Upper lobe of left lung (tissue), 6 donors: ENCODE measurements around the gene DYRK1A. TPM values are rescaled to one million over a fixed set of nuclear protein-coding genes. Genes with fewer than 3 reads are reported as not detected.
"Not testable (repeated sequence)": the region's sequence is repeated elsewhere in the genome, so short reads cannot be mapped to it uniquely, and the experiment has no call there.

Experiments
- ATAC-seq, 2 donors: fragments of 200-7000 bp; cut with Tn5 transposase; one replicate each; pipeline ENCODE4 v1.9.1; 2022; ENCODE audit warnings: mild to moderate bottlenecking in 2 of 2, moderate library complexity in 2 of 2; ENCODE audit not compliant: low FRiP score in 2 of 2
- DNase-seq, 2 donors: peaks; one replicate each; pipeline ENCODE4 v3.0.0-alpha.2; 2019 to 2020
- H3K27ac ChIP-seq, 4 donors: fragments of 200-600 bp; sonication (generic); one replicate each; pipeline ENCODE4 v1.5.1; 2016 to 2019
- H3K27me3 ChIP-seq, 4 donors: fragments of 200-600 bp; sonication (generic); one replicate each; pipeline ENCODE4 v1.5.1; 2017 to 2019
- H3K36me3 ChIP-seq, 4 donors: fragments of 200-600 bp; sonication (generic); one replicate each; pipeline ENCODE4 v1.5.1; 2016 to 2019
- H3K4me1 ChIP-seq, 4 donors: fragments of 200-600 bp; sonication (generic); one replicate each; pipeline ENCODE4 v1.5.1; 2018 to 2019
- H3K4me3 ChIP-seq, 4 donors: fragments of 200-600 bp; sonication (generic); one replicate each; pipeline ENCODE4 v1.5.1; 2017 to 2019; ENCODE audit warnings: mild to moderate bottlenecking in 2 of 4, moderate library complexity in 1 of 4
- H3K9me3 ChIP-seq, 4 donors: fragments of 200-600 bp; sonication (generic); one replicate each; pipeline ENCODE4 v1.5.1; 2018 to 2019
- CTCF ChIP-seq, 6 experiments: fragments of 450-650 bp in 4 of 6; fragments of 200-600 bp in 2 of 6; sonication (generic) in 2 of 6; IDR thresholded peaks; one replicate each; pipeline ENCODE4 v1.5.1; 2016 to 2019; ENCODE audit warnings: antibody characterized with exemption in 6 of 6
- EP300 ChIP-seq, 4 donors: sonication (generic); formaldehyde crosslinking; IDR thresholded peaks; one replicate each; pipeline ENCODE4 v1.5.1; 2017; ENCODE audit warnings: antibody characterized with exemption in 4 of 4, control low read depth in 2 of 4
- POLR2A ChIP-seq, 4 donors: fragments of 450-650 bp; IDR thresholded peaks; one replicate each; pipeline ENCODE4 v1.5.1; 2016 to 2017; ENCODE audit warnings: antibody characterized with exemption in 4 of 4, mild to moderate bottlenecking in 2 of 4
- POLR2AphosphoS5 ChIP-seq, 2 donors: sonication (generic); formaldehyde crosslinking; IDR thresholded peaks; one replicate each; pipeline ENCODE4 v1.5.1; 2017; ENCODE audit warnings: antibody characterized with exemption in 2 of 2
- WGBS, 2 donors: methylation state at CpG; one replicate each; pipeline ENCODE4 v1.1.5; 2017 to 2018; 5-methylcytosine and 5-hydroxymethylcytosine counted together
- total RNA-seq, 6 donors: library from RNA; depleted of rRNA in 4 of 6; stranded (reverse); fragments of >200 nt in 4 of 6; gene quantifications; one replicate each; pipeline versions ENCODE4 v1.1.0 to v1.2.1, GENCODE V29; 2016 to 2021
- donor health status: DM: no; HTN: no; CAD: no; lungs with moderate emphysema.
- donor health status: DM: no; HTN: yes; CAD: no; lungs with severe emphysema.

DYRK1A gene
- total RNA-seq = 100 to 1,000 TPM in 1 of 6 donors, 10 to 100 TPM in 5; 64.1 to 116 (median 83.2) TPM

DNA sequence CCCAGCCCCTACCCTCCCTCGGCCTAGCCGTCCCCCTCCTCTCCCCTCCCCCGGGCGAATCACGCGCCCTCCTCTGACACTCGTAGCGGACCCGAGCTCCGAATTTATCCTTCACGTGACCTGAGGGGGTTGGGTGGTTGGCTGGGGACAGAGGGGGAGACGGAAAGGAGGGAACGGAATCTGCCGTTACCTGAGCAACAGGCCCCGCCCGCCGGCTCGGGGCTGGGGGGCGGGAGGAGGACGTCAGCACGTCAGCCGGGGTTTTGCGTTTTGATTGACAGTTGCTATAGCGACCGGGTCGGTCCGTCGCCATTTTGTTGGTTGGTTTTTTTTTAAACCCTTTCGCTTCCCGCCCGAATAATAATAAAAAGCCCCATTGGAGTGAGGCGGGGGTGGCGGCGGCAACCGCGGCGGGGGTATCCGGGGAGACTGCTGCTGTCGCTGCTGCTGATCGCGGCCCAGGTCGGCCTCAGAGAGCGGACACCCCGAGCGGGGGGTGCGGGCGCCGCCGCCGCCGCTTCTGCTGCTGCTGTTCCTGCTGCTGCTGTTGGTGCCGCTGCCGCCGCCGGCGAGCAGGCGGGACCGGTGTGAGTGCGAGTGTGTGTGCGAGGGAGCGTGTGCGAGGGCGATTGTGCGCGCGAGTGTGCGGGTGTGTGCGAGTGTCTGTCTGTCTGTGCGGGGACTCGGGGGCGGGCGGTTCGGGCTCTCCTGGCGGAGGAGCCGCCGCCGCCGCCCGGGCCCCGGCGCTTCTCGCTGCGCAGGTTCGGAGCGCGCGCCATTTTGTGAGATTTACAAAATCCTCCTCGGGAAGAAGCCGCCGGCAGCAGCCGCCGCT is at the start of gene DYRK1A:
Gene DYRK1A (plus strand): TSS at position 292 of the 835 bp plus-strand sequence. CDS start 53,602 bp downstream, outside the sequence.
- 1% methylated on average over 30 to 58 of the region's 92 CpGs for WGBS, 2 donors
- H3K4me1 ChIP-seq = peaks cover 28 to 42% (median 36%) of the 10 kb centered on the region in 4 donors

GRCh38 chr21:37319551-37319950 is 47.0 kb upstream of the DYRK1A start:
- Histone ChIP-seq H3K9me3 (peaks cover 0 to 15% (median 9%) of the 10 kb centered on the region in 4 donors), H3K36me3 (no peaks in the 10 kb centered on the region), H3K27me3 (no peaks in the 10 kb centered on the region), H3K4me1 (no peaks in the 10 kb centered on the region), H3K27ac (no peak overlapping the region), H3K4me3 (no peak overlapping the region)
- no peak for ATAC-seq
- WGBS, 2 donors = 62 to 86% methylated on average over 2 of the region's 2 CpGs
- TF ChIP-seq POLR2AphosphoS5 (IDR thresholded peaks at IDR 0.05) (no peak), POLR2A (IDR thresholded peaks at IDR 0.05) (no peak)
- no peak for DNase-seq

More for the DNA sequence above, at the start of gene DYRK1A:
- H3K36me3 ChIP-seq = no peaks in the 10 kb centered on the region
- H3K4me3 ChIP-seq = peak within 1 kb of the TSS; percentile 74 to 90 (median 78)
- peak; percentile 94 to 98 for ATAC-seq
- H3K27ac ChIP-seq = peak within 1 kb of the TSS; percentile 99 to 100 (median 100)
- no peaks in the 10 kb centered on the region for H3K9me3 ChIP-seq
- TF ChIP-seq CTCF (IDR thresholded peaks at IDR 0.05) (peak in 1 of 6 experiments; percentile 6), POLR2AphosphoS5 (IDR thresholded peaks at IDR 0.05) (peak; percentile 63 to 78), POLR2A (IDR thresholded peaks at IDR 0.05) (peak; percentile 30 to 89 (median 72)), EP300 (IDR thresholded peaks at IDR 0.05) (peak in 1 of 4 donors; percentile 90)
- H3K27me3 ChIP-seq = no peaks in the 10 kb centered on the region
- DNase-seq = peak; percentile 97 to 99

GRCh38 chr21:37322084-37322483 is 44.5 kb upstream of the DYRK1A start:
- H3K27me3 ChIP-seq = no peaks in the 10 kb centered on the region
- H3K9me3 ChIP-seq = peaks cover 0 to 9% (median 4%) of the 10 kb centered on the region in 4 donors
- no peak overlapping the region for H3K27ac ChIP-seq
- H3K4me1 ChIP-seq = no peaks in the 10 kb centered on the region
- no peak for TF ChIP-seq EP300 (IDR thresholded peaks at IDR 0.05)
- no peak for DNase-seq
- 66 to 82% methylated on average over 5 of the region's 5 CpGs for WGBS, 2 donors
- ATAC-seq = no peak
- no peak overlapping the region for H3K4me3 ChIP-seq
- no peaks in the 10 kb centered on the region for H3K36me3 ChIP-seq

GRCh38 chr21:37324558-37324957 is 42.0 kb upstream of the DYRK1A start:
- ATAC-seq = no peak
- H3K4me3 ChIP-seq = no peak overlapping the region
- no peak for DNase-seq
- no peak overlapping the region for H3K27ac ChIP-seq
- no peaks in the 10 kb centered on the region for H3K36me3 ChIP-seq
- no peak for TF ChIP-seq EP300 (IDR thresholded peaks at IDR 0.05)
- TF ChIP-seq POLR2A (IDR thresholded peaks at IDR 0.05) = no peak
- TF ChIP-seq CTCF (IDR thresholded peaks at IDR 0.05) = no peak
- TF ChIP-seq POLR2AphosphoS5 (IDR thresholded peaks at IDR 0.05) = no peak
- 92 to 93% methylated on average over 2 of the region's 2 CpGs for WGBS, 2 donors
- H3K27me3 ChIP-seq = no peaks in the 10 kb centered on the region
- no peaks in the 10 kb centered on the region for H3K4me1 ChIP-seq
- H3K9me3 ChIP-seq = no peaks in the 10 kb centered on the region

DNA sequence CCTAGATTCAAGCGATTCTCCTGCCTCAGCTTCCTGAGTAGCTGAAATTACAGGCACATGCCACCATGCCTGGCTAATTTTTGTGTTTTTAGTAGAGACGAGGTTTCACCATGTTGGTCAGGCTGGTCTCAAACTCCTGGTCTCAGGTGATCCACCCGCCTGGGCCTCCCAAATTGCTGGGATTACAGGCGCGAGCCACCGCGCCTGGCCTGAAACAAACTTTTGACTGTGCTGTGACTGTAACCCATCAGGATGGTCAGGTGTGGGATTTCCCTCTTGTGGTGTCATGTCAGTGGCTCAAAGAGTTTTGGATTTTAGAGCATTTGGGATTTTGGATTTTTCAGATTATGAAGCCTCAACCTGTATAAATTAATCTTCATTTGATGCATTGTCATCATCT is 38.4 kb upstream of the DYRK1A start:
- H3K27me3 ChIP-seq, ATAC-seq: not testable (repeated sequence)
- 90% methylated on average over 7 of the region's 7 CpGs for WGBS, 2 donors

GRCh38 chr21:37331411-37331810 is 35.2 kb upstream of the DYRK1A start:
- no peak overlapping the region for H3K4me3 ChIP-seq
- H3K4me1 ChIP-seq = no peaks in the 10 kb centered on the region
- no peaks in the 10 kb centered on the region for H3K9me3 ChIP-seq
- H3K27ac ChIP-seq = no peak overlapping the region
- no peak for ATAC-seq
- WGBS, 2 donors = 90 to 92% methylated on average over 4 of the region's 4 CpGs
- no peaks in the 10 kb centered on the region for H3K27me3 ChIP-seq
- H3K36me3 ChIP-seq = no peaks in the 10 kb centered on the region
- no peak for DNase-seq
- no peak for TF ChIP-seq EP300 (IDR thresholded peaks at IDR 0.05)
- no peak for TF ChIP-seq POLR2A (IDR thresholded peaks at IDR 0.05)
- TF ChIP-seq CTCF (IDR thresholded peaks at IDR 0.05) = no peak

More for the DNA sequence above, 38.4 kb upstream of the DYRK1A start:
- not testable (repeated sequence) for H3K9me3 ChIP-seq, H3K4me1 ChIP-seq, H3K4me3 ChIP-seq, DNase-seq, H3K27ac ChIP-seq, H3K36me3 ChIP-seq
